Left ventricle myocardium inferior (tissue), 1 donor: ENCODE measurements around the gene HOXB6. TPM values are rescaled to one million over a fixed set of nuclear protein-coding genes. Genes with fewer than 3 reads are reported as not detected.

Experiments
- DNase-seq: peaks from one replicate; pipeline ENCODE4 v3.0.0-alpha.2; 2020
- H3K27ac ChIP-seq: fragments of 200-600 bp; replicated peaks from 2 replicates; pipeline ENCODE4 v1.8.0; 2021
- H3K27me3 ChIP-seq: fragments of 200-600 bp; 2 replicates; pipeline ENCODE4 v1.8.0; 2021; ENCODE audit warnings: low read depth
- H3K36me3 ChIP-seq: fragments of 200-600 bp; 2 replicates; pipeline ENCODE4 v1.8.0; 2021
- H3K4me1 ChIP-seq: fragments of 200-600 bp; 2 replicates; pipeline ENCODE4 v1.8.0; 2021
- H3K4me3 ChIP-seq: fragments of 200-600 bp; 2 replicates; pipeline ENCODE4 v1.8.0; 2021; ENCODE audit warnings: mild to moderate bottlenecking, moderate library complexity
- H3K9me3 ChIP-seq: fragments of 200-600 bp; replicated peaks from 2 replicates; pipeline ENCODE4 v1.8.0; 2021
- intact Hi-C: fragments of 100-400 bp; cut with micrococcal nuclease; formaldehyde crosslinking; loops from one replicate; pipeline ENCODE4 v1.11.0; 2022
- total RNA-seq: library from RNA; stranded (reverse); fragmentation: NEBNext Ultra II Directional; extraction: Animal tissue kit (Norgen Biotek cat#: 25700); gene quantifications from one replicate; pipeline ENCODE4 v1.2.1, GENCODE V29; 2021
- TF ChIP-seq, protein P1 (sequence below): fragments of 200-600 bp; IDR thresholded peaks from 2 replicates; pipeline ENCODE4 v1.8.0; 2021; ENCODE audit warnings: antibody characterized with exemption, mild to moderate bottlenecking, borderline replicate concordance
- donor health status: DM: no; HTN: yes; CAD: no; lungs with severe emphysema.

HOXB6 gene
- total RNA-seq, 1 donor from 2014 or later: 0.66 TPM

DNA sequence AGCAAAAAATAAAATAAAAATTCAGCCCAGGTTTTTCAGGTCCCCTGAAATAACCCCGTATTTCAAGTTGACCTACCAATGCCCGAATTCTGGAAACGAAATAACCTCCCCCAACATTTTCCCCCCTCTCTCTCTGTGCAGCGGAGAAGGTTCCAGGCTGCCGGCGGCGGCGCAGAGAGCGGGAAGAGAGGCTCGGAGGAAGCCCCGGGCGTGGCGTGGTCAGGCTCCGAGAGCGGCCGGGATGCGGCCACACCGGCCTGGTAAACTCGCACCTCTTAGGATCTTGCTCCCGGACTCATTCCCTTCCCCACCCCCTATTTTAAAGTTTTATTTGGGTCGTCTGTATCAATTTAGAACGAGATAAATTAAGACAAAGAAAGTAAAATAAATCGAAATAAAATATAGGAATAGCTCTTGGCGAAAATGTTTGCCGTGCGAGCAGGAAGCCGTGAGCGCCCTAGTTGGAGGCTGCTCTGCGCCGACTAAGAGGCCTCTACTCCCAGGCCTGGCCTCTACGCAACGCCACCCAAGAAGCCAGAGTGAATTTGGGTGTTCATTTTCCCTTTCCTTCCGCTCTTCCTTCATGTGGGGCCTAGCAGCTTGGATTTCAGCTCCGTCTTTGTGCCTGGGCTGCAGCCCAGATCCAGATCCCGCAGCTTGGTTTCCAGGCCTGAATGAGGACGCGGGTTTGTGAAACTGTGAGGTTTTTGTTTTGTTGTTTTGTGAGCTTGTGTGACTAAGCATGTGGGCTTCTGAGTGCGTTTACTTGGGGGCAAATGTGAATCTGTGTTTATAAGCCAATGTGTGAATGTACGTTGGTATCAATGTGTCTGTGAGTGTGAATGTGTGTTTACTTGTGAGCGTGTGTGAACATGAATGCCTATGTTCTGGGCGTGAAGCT is 1.5 kb upstream of the HOXB6 start:
- Histone ChIP-seq H3K4me1 (peaks cover 19% of the 10 kb centered on the region), H3K27me3 (peaks cover 100% of the 10 kb centered on the region), H3K36me3 (no peaks in the 10 kb centered on the region), H3K27ac (no peak overlapping the region), H3K4me3 (no peak overlapping the region), H3K9me3 (no peaks in the 10 kb centered on the region)
- TF ChIP-seq, protein P1, sequence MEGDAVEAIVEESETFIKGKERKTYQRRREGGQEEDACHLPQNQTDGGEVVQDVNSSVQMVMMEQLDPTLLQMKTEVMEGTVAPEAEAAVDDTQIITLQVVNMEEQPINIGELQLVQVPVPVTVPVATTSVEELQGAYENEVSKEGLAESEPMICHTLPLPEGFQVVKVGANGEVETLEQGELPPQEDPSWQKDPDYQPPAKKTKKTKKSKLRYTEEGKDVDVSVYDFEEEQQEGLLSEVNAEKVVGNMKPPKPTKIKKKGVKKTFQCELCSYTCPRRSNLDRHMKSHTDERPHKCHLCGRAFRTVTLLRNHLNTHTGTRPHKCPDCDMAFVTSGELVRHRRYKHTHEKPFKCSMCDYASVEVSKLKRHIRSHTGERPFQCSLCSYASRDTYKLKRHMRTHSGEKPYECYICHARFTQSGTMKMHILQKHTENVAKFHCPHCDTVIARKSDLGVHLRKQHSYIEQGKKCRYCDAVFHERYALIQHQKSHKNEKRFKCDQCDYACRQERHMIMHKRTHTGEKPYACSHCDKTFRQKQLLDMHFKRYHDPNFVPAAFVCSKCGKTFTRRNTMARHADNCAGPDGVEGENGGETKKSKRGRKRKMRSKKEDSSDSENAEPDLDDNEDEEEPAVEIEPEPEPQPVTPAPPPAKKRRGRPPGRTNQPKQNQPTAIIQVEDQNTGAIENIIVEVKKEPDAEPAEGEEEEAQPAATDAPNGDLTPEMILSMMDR: no peak
- DNase-seq: no peak
- intact Hi-C loops: no loop called here

DNA sequence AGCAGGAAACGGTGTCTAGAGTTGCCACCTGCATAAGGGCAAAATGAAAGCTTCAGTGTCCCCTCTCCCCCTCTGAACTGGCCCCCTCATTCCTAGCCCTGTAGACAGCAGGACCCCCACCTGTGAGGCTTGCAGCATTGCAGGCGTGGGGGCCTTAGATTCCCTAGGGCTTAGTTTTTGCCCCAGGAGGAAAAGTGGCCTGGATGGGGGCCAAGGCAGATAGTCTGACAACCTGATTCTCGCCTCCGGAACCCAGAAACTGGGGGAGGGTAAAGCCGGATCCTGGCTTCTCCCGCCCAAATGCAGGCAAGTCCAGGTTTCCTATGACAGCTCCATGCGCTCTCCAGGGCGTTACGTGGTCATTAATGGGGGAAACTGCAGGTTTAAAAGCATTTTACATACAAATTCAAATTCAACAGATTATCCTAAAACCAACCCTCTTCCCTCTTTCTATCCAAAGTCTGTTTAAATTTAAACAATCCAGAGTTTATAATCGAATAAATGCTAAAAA is 678 bp upstream of the HOXB6 start:
- TF ChIP-seq, protein P1: no peak
- intact Hi-C loops: no loop called here
- Histone ChIP-seq H3K4me1 (peaks cover 12% of the 10 kb centered on the region), H3K4me3 (no peak overlapping the region), H3K36me3 (no peaks in the 10 kb centered on the region), H3K9me3 (no peaks in the 10 kb centered on the region), H3K27ac (no peak overlapping the region), H3K27me3 (peaks cover 100% of the 10 kb centered on the region)
- DNase-seq: no peak

DNA sequence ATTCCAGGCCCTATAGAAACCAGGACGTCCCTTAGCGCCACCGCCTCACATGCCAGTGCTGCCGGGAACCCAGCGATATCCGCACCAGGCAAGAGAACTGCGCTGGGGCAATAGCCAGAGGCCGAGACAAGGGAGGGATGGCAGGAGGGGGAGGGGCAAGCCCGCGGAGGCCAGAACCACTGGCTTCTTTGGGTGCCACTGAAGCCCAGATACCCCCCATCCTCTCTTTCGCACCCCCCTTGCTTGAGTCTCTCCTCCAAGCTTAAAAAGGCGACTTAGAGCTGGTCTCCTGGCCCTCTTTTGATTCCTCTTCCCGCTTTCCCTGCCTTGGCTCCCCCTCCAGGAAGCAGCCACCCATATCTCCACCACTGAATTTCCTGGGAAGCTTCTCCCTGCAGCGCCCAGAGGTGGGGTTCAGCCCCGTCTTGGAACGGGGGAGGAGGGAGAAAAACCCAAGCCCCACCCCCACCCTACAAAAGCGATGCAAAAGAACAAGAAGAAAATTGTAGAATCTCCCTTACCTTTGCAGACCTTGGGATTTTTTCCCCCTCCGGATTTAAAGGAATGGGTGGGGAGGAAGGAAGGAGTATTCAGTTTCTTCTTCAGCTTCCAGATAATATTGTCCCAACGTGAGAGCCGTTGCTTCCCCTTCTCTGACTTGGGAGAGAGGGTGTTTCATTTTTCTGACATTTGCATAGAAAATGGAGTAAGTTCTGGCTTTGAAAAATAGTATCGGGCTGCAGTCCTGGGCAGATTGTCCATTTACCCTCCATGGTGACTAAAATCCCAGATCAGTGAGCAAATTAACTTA is 622 bp downstream of the HOXB6 start:
- H3K4me3 ChIP-seq: peak overlapping the region; percentile 49
- intact Hi-C loops: no loop called here
- H3K4me1 ChIP-seq: peaks cover 4% of the 10 kb centered on the region
- peak overlapping the region; percentile 30 for H3K27ac ChIP-seq
- TF ChIP-seq, protein P1: no peak
- H3K27me3 ChIP-seq: peaks cover 100% of the 10 kb centered on the region
- H3K36me3 ChIP-seq: no peaks in the 10 kb centered on the region
- no peak for DNase-seq
- no peaks in the 10 kb centered on the region for H3K9me3 ChIP-seq

DNA sequence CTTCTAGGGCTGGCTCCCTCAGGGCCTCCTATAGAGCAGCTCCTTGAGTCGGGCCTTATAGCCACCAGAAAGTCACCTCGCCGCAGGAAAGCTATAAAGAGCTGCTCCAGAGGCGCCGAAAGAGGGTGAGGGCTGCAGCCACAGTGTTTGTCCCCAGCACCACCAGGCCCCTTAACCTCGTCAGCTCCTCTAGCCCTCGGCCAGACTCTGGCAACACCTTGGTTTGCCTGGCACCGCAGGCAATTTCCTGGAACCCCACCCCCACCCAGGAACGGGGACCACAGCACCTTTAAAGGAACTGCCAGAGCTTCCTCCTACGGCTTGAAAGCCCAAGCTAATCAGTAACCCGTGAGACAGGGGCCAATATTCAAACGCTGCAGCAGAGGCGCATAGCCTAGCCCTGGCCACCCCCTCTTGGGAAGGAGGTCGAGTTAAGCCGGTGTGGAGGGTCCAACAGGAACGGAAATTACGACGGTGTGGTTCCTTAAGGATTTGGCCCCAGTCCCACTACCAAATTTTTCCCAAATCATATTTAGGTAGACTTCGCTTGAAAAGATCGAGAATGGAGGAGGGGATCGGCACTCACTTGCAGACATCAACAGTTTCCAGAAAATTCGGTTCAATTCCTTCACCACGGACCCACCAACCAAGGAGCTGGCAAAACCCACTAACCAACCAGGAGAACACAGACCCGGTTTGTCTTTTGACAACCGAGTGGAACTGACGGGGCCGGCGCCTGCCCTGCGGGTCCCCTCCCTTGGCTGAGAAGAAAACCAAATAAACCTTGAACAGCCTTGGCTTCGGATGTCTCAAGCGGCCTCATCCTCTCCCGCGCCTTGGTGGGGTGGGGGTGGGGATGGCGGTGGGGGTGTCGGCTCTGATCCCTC is 3.0 kb downstream of the HOXB6 start:
- intact Hi-C loops: no loop called here
- no peak for DNase-seq
- peak overlapping the region; percentile 11 for H3K4me3 ChIP-seq

More for the DNA sequence above, 3.0 kb downstream of the HOXB6 start:
- H3K27ac ChIP-seq: no peak overlapping the region
- TF ChIP-seq, protein P1: no peak
- no peaks in the 10 kb centered on the region for H3K9me3 ChIP-seq
- peaks cover 20% of the 10 kb centered on the region for H3K4me1 ChIP-seq
- no peaks in the 10 kb centered on the region for H3K36me3 ChIP-seq
- peaks cover 100% of the 10 kb centered on the region for H3K27me3 ChIP-seq
